ENCODE measurements around the gene KCND1.

DNA sequence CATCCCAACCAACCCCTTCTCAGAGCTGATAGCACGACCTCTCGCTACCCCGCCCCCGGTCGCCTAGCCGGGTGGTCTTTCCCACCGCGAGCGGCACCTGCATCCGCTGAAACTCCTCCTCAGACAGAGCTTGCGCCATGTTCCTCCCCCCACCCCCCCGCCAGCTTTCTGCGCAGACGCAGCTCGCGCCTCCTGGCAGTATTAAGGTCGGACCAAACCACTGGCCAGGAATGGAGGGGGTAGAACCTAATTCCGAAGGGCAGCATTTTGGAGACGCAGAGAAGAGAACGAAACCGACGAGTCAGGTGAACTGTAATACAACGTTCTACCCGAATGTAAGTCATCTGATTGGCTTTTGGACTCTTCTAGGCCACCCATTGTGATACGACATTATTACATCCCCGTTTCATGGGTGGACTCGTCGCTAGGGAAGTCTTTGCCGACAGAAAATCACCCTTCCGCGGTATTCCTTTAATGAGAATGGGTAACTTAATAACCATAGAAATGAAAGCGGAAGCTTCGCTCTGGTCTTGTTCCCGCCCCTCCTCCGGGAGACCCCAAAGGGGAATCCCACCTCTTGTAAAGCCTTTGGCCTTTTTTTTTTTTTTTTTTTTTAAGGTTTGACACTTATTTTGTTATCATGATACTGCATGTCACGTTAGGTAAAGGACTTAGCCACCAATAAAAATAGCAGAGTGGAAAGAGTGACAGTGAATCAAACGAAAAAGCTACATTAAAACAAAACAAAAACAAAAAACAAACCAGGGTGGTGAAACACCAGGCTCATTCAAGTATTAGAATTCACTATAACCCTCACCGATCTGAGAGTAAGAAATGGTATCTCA lies 30.7 kb upstream of the KCND1 start, which contains the start of gene GRIPAP1:
- TF ChIP-seq, protein P1, sequence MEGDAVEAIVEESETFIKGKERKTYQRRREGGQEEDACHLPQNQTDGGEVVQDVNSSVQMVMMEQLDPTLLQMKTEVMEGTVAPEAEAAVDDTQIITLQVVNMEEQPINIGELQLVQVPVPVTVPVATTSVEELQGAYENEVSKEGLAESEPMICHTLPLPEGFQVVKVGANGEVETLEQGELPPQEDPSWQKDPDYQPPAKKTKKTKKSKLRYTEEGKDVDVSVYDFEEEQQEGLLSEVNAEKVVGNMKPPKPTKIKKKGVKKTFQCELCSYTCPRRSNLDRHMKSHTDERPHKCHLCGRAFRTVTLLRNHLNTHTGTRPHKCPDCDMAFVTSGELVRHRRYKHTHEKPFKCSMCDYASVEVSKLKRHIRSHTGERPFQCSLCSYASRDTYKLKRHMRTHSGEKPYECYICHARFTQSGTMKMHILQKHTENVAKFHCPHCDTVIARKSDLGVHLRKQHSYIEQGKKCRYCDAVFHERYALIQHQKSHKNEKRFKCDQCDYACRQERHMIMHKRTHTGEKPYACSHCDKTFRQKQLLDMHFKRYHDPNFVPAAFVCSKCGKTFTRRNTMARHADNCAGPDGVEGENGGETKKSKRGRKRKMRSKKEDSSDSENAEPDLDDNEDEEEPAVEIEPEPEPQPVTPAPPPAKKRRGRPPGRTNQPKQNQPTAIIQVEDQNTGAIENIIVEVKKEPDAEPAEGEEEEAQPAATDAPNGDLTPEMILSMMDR (IDR thresholded peaks at IDR 0.05; ENCODE audit: insufficient read depth, low read depth, low read length), result no peak
- no peak for TF ChIP-seq EZH2 (IDR thresholded peaks at IDR 0.05; ENCODE audit: insufficient read depth, low read length)
